ENCODE measurements around the gene HOXB5.

Gene HOXB5

GRCh38 chr17:48559122-48559839 is 34.3 kb downstream of the HOXB5 start:
- DNase-seq = no peak

- DNase-seq = no peak
Measured at GRCh38 chr17:48558831-48559121, 34.8 kb downstream of the HOXB5 start.

- DNase-seq = no peak
Measured at GRCh38 chr17:48558057-48558830, 35.3 kb downstream of the HOXB5 start.

GRCh38 chr17:48556576-48557401 is 36.8 kb downstream of the HOXB5 start:
- DNase-seq = no peak

GRCh38 chr17:48556229-48556575 is 37.4 kb downstream of the HOXB5 start:
- no peak for DNase-seq

GRCh38 chr17:48555258-48556228 is 38.0 kb downstream of the HOXB5 start:
- peak; percentile 91 for DNase-seq

GRCh38 chr17:48554412-48555257 is 38.9 kb downstream of the HOXB5 start:
- no peak for DNase-seq

- no peak for DNase-seq
Measured at GRCh38 chr17:48553826-48554225, 39.8 kb downstream of the HOXB5 start.

- DNase-seq = no peak
Measured at GRCh38 chr17:48553190-48553547, 40.4 kb downstream of the HOXB5 start.

- DNase-seq = no peak
Measured at GRCh38 chr17:48552466-48553189, 41.0 kb downstream of the HOXB5 start.

- no peak for DNase-seq
Measured at GRCh38 chr17:48551596-48552465, 41.7 kb downstream of the HOXB5 start.

- DNase-seq = no peak
Measured at GRCh38 chr17:48551214-48551555, 42.4 kb downstream of the HOXB5 start.

GRCh38 chr17:48550502-48551213 is 42.9 kb downstream of the HOXB5 start:
- DNase-seq = no peak

GRCh38 chr17:48549914-48550501 is 43.6 kb downstream of the HOXB5 start:
- DNase-seq = no peak

GRCh38 chr17:48549281-48549630 is 44.3 kb downstream of the HOXB5 start:
- no peak for DNase-seq

GRCh38 chr17:48548523-48549280 is 44.9 kb downstream of the HOXB5 start:
- DNase-seq = no peak

GRCh38 chr17:48547808-48548522 is 45.6 kb downstream of the HOXB5 start:
- peak; percentile 82 for DNase-seq
